ENCODE data around the gene ARHGAP6. TPM values are rescaled to one million over a fixed set of nuclear protein-coding genes. Genes with fewer than 3 reads are reported as not detected.
"Not testable (repeated sequence)": the region's sequence is repeated elsewhere in the genome, so short reads cannot be mapped to it uniquely, and the experiment has no call there.

Gene ARHGAP6
- total RNA-seq, 1 experiment from 2014 or later = 0.50 TPM

GRCh38 chrX:11363069-11363594, 302.6 kb downstream of the ARHGAP6 start:
- H3K4me3 Mint-ChIP-seq (ENCODE audit: unreplicated experiment) = no peak overlapping the region
- CTCF ChIA-PET = no interaction called here
- no peak for TF ChIP-seq CTCF (IDR thresholded peaks at IDR 0.05; ENCODE audit: insufficient read depth in 1 of 2, low read depth in 1 of 2, low read length in 1 of 2, severe bottlenecking in 1 of 2, unreplicated experiment in 1 of 2)

DNA sequence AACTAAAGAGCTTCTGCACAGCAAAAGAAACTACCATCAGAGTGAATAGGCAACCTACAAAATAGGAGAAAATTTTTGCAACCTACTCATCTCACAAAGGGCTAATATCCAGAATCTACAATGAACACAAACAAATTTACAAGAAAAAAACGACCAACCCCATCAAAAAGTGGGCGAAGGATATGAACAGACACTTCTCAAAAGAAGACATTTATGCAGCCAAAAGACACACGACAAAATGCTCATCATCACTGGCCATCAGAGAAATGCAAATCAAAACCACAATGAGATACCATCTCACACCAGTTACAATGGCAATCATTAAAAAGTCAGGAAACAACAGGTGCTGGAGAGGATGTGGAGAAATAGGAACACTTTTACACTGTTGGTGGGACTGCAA, 304.1 kb downstream of the ARHGAP6 start:
- H3K4me3 Mint-ChIP-seq (ENCODE audit: unreplicated experiment); BruUV-seq (replicated peaks): not testable (repeated sequence)

More at GRCh38 chrX:11363069-11363594, 302.6 kb downstream of the ARHGAP6 start:
- BruUV-seq (replicated peaks) = no TSS peak
- Mint-ChIP-seq H3K9me3 (ENCODE audit: unreplicated experiment) (no peaks in the 10 kb centered on the region), H3K4me1 (ENCODE audit: low read depth, unreplicated experiment) (peaks cover 7% of the 10 kb centered on the region), H3K27ac (ENCODE audit: unreplicated experiment) (no peak overlapping the region), H3K27me3 (ENCODE audit: insufficient read depth, unreplicated experiment) (no peaks in the 10 kb centered on the region), H3K36me3 (ENCODE audit: insufficient read depth, unreplicated experiment) (no peaks in the 10 kb centered on the region)
- no peak for DNase-seq
- Histone ChIP-seq H3K36me3 (ENCODE audit: control insufficient read depth, insufficient read depth, low read length) (no peaks in the 10 kb centered on the region), H3K4me1 (no peaks in the 10 kb centered on the region), H3K4me3 (ENCODE audit: low read depth, low read length) (no peak overlapping the region), H3K27me3 (replicated peaks; ENCODE audit: control insufficient read depth, insufficient read depth, low read length) (no peaks in the 10 kb centered on the region), H3K9me3 (no peaks in the 10 kb centered on the region)
- POLR2A ChIA-PET = no interaction called here
- intact Hi-C loops (cut with micrococcal nuclease; ENCODE audit: unreplicated experiment) = no loop called here

GRCh38 chrX:11355944-11356343, 309.8 kb downstream of the ARHGAP6 start:
- H3K27me3 Mint-ChIP-seq (ENCODE audit: insufficient read depth, unreplicated experiment); BruUV-seq (replicated peaks); POLR2A ChIA-PET; CTCF ChIA-PET; H3K4me3 Mint-ChIP-seq (ENCODE audit: unreplicated experiment); H3K9me3 ChIP-seq; H3K9me3 Mint-ChIP-seq (ENCODE audit: unreplicated experiment); H3K27ac Mint-ChIP-seq (ENCODE audit: unreplicated experiment); H3K4me3 ChIP-seq (ENCODE audit: low read depth, low read length); H3K4me1 Mint-ChIP-seq (ENCODE audit: low read depth, unreplicated experiment); H3K36me3 ChIP-seq (ENCODE audit: control insufficient read depth, insufficient read depth, low read length); H3K27me3 ChIP-seq (replicated peaks; ENCODE audit: control insufficient read depth, insufficient read depth, low read length); intact Hi-C loops (cut with micrococcal nuclease; ENCODE audit: unreplicated experiment); H3K36me3 Mint-ChIP-seq (ENCODE audit: insufficient read depth, unreplicated experiment); DNase-seq: not testable (repeated sequence)
- H3K4me1 ChIP-seq = peaks cover 18% of the 10 kb centered on the region; the same call in 1 of the 2 replicates

More for the DNA sequence above, 304.1 kb downstream of the ARHGAP6 start:
- H3K36me3 Mint-ChIP-seq (ENCODE audit: insufficient read depth, unreplicated experiment); H3K36me3 ChIP-seq (ENCODE audit: control insufficient read depth, insufficient read depth, low read length); H3K27me3 Mint-ChIP-seq (ENCODE audit: insufficient read depth, unreplicated experiment); H3K27me3 ChIP-seq (replicated peaks; ENCODE audit: control insufficient read depth, insufficient read depth, low read length); POLR2A ChIA-PET; H3K9me3 Mint-ChIP-seq (ENCODE audit: unreplicated experiment); CTCF ChIA-PET; H3K4me3 ChIP-seq (ENCODE audit: low read depth, low read length); intact Hi-C loops (cut with micrococcal nuclease; ENCODE audit: unreplicated experiment); H3K9me3 ChIP-seq; H3K4me1 ChIP-seq; H3K27ac Mint-ChIP-seq (ENCODE audit: unreplicated experiment); DNase-seq; H3K4me1 Mint-ChIP-seq (ENCODE audit: low read depth, unreplicated experiment): not testable (repeated sequence)

- no peak overlapping the region for H3K27ac Mint-ChIP-seq (ENCODE audit: unreplicated experiment)
- ChIA-PET POLR2A (no interaction called here), CTCF (no interaction called here)
- H3K36me3 Mint-ChIP-seq (ENCODE audit: insufficient read depth, unreplicated experiment) = no peaks in the 10 kb centered on the region
- H3K4me3 Mint-ChIP-seq (ENCODE audit: unreplicated experiment) = no peak overlapping the region
- Histone ChIP-seq H3K4me1 (peaks cover 18% of the 10 kb centered on the region; the same call in 1 of the 2 replicates), H3K4me3 (ENCODE audit: low read depth, low read length) (no peak overlapping the region), H3K27me3 (replicated peaks; ENCODE audit: control insufficient read depth, insufficient read depth, low read length) (no peaks in the 10 kb centered on the region), H3K36me3 (ENCODE audit: control insufficient read depth, insufficient read depth, low read length) (no peaks in the 10 kb centered on the region), H3K9me3 (no peaks in the 10 kb centered on the region)
- intact Hi-C loops (cut with micrococcal nuclease; ENCODE audit: unreplicated experiment) = no loop called here
- H3K27me3 Mint-ChIP-seq (ENCODE audit: insufficient read depth, unreplicated experiment) = no peaks in the 10 kb centered on the region
- DNase-seq = no peak
- no TSS peak for BruUV-seq (replicated peaks)
- TF ChIP-seq CTCF (IDR thresholded peaks at IDR 0.05; ENCODE audit: insufficient read depth in 1 of 2, low read depth in 1 of 2, low read length in 1 of 2, severe bottlenecking in 1 of 2, unreplicated experiment in 1 of 2) = no peak
- H3K4me1 Mint-ChIP-seq (ENCODE audit: low read depth, unreplicated experiment) = peaks cover 9% of the 10 kb centered on the region
- H3K9me3 Mint-ChIP-seq (ENCODE audit: unreplicated experiment) = peaks cover 9% of the 10 kb centered on the region
These were observed 310.3 kb downstream of the ARHGAP6 start for GRCh38 chrX:11355259-11355909.
